ENCODE measurements around the gene GHRL.

The GHRL gene

GRCh38 chr3:10292505-10293419 is at the start of gene GHRL:
Gene GHRL (minus strand): TSS chr3:10292947. CDS start chr3:10290180, 2,767 bp downstream.
- peak in 2 of 56 donors; percentile 5 to 12 for DNase-seq

- no peak for DNase-seq
Observed at GRCh38 chr3:10341901-10342398, 49.2 kb upstream of the GHRL start.

GRCh38 chr3:10340476-10340875 is 47.7 kb upstream of the GHRL start:
- DNase-seq: peak in 17 of 56 donors; percentile 6 to 59 (median 25)

- no peak for DNase-seq
Observed at GRCh38 chr3:10340046-10340445, 47.3 kb upstream of the GHRL start.

GRCh38 chr3:10339376-10339955 is 46.7 kb upstream of the GHRL start:
- DNase-seq: no peak

GRCh38 chr3:10338591-10339353 is 46.0 kb upstream of the GHRL start:
- DNase-seq: no peak

GRCh38 chr3:10338164-10338470 is 45.4 kb upstream of the GHRL start:
- DNase-seq: no peak

- no peak for DNase-seq
Observed at GRCh38 chr3:10337323-10338163, 44.8 kb upstream of the GHRL start.

GRCh38 chr3:10336761-10337160 is 44.0 kb upstream of the GHRL start:
- DNase-seq: no peak

- DNase-seq: no peak
Observed at GRCh38 chr3:10335871-10336622, 43.3 kb upstream of the GHRL start.

GRCh38 chr3:10335190-10335738 is 42.5 kb upstream of the GHRL start:
- no peak for DNase-seq

GRCh38 chr3:10334459-10334858 is 41.7 kb upstream of the GHRL start:
- peak in 25 of 56 donors; percentile 9 to 69 (median 37) for DNase-seq

GRCh38 chr3:10334042-10334441 is 41.3 kb upstream of the GHRL start:
- peak in 5 of 56 donors; percentile 9 to 42 (median 39) for DNase-seq

GRCh38 chr3:10333349-10333650 is 40.6 kb upstream of the GHRL start:
- no peak for DNase-seq

- DNase-seq: no peak
Observed at GRCh38 chr3:10332481-10333348, 40.0 kb upstream of the GHRL start.

- DNase-seq: no peak
Observed at GRCh38 chr3:10331320-10331719, 38.6 kb upstream of the GHRL start.

GRCh38 chr3:10330319-10330718 is 37.6 kb upstream of the GHRL start:
- DNase-seq: no peak

- DNase-seq: no peak
Observed at GRCh38 chr3:10329495-10330015, 36.8 kb upstream of the GHRL start.
